Stomach (tissue), 4 donors: ENCODE results near the gene RAC2.

Experiments used
- EP300 ChIP-seq: sonication (generic); formaldehyde crosslinking; IDR thresholded peaks from one replicate; pipeline ENCODE4 v1.6.1; 2017; ENCODE audit warnings: antibody characterized with exemption
- POLR2A ChIP-seq, 4 donors: fragments of 450-650 bp; IDR thresholded peaks; one replicate each; pipeline ENCODE4 v1.6.1; 2016; ENCODE audit warnings: antibody characterized with exemption in 4 of 4, control low read depth in 2 of 4, mild to moderate bottlenecking in 1 of 4, moderate library complexity in 1 of 4
- POLR2AphosphoS5 ChIP-seq, 3 donors: sonication (generic); formaldehyde crosslinking; IDR thresholded peaks; one replicate each; pipeline ENCODE4 v1.6.1; 2016; ENCODE audit warnings: antibody characterized with exemption in 3 of 3
- TF ChIP-seq, protein P1 (sequence below), 7 experiments: fragments of 450-650 bp in 4 of 7; fragments of 200-600 bp in 3 of 7; sonication (generic) in 3 of 7; IDR thresholded peaks; one replicate each; pipeline ENCODE4 v1.5.1; 2016 to 2019; ENCODE audit warnings: antibody characterized with exemption in 7 of 7, control low read depth in 2 of 7, mild to moderate bottlenecking in 1 of 7

DNA sequence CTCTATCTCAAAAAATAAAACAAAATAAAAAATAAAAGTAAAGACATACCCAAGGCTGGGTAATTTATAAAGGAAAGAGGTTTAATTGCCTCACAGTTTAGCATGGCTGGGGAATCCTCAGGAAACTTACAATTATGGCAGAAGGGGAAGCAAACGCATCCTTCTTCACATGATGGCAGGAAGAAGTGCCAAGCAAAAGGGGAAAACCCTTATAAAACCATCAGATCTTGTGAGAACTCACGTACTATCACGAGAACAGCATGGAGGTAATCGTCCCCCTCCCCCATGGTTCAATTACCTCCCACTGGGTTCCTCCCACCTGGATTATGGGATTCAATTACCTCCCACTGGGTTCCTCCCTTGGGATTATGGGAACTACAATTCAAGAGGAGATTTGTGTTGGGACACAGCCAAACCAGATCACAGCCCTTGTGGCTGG, 23.5 kb downstream of the RAC2 start:
- no peak for TF ChIP-seq POLR2A (IDR thresholded peaks at IDR 0.05)
- TF ChIP-seq, protein P1, sequence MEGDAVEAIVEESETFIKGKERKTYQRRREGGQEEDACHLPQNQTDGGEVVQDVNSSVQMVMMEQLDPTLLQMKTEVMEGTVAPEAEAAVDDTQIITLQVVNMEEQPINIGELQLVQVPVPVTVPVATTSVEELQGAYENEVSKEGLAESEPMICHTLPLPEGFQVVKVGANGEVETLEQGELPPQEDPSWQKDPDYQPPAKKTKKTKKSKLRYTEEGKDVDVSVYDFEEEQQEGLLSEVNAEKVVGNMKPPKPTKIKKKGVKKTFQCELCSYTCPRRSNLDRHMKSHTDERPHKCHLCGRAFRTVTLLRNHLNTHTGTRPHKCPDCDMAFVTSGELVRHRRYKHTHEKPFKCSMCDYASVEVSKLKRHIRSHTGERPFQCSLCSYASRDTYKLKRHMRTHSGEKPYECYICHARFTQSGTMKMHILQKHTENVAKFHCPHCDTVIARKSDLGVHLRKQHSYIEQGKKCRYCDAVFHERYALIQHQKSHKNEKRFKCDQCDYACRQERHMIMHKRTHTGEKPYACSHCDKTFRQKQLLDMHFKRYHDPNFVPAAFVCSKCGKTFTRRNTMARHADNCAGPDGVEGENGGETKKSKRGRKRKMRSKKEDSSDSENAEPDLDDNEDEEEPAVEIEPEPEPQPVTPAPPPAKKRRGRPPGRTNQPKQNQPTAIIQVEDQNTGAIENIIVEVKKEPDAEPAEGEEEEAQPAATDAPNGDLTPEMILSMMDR (IDR thresholded peaks at IDR 0.05): no peak
- no peak for TF ChIP-seq POLR2AphosphoS5 (IDR thresholded peaks at IDR 0.05)
- no peak for TF ChIP-seq EP300
